Middle frontal gyrus (tissue), 1 donor: ENCODE data around the gene GABRR3.

Experiments
- DNase-seq: peaks from one replicate; pipeline ENCODE4 v3.0.0-alpha.2; 2015; ENCODE audit warnings: low spot score; ENCODE audit errors: extremely low spot score

GABRR3 gene

GRCh38 chr3:97991293-97991682, 43.8 kb downstream of the GABRR3 start:
- no peak for DNase-seq

- no peak for DNase-seq
These were observed 44.4 kb downstream of the GABRR3 start for GRCh38 chr3:97990624-97991292.

GRCh38 chr3:97988784-97989568, 46.1 kb downstream of the GABRR3 start:
- no peak for DNase-seq

- no peak for DNase-seq
These were observed 47.8 kb downstream of the GABRR3 start for GRCh38 chr3:97987306-97987705.

- DNase-seq, result no peak
These were observed 51.1 kb downstream of the GABRR3 start for GRCh38 chr3:97983933-97984491.

GRCh38 chr3:97981886-97982285, 53.2 kb downstream of the GABRR3 start:
- DNase-seq, result no peak

GRCh38 chr3:97979610-97980009, 55.5 kb downstream of the GABRR3 start:
- DNase-seq, result no peak

- no peak for DNase-seq
These were observed 59.6 kb downstream of the GABRR3 start for GRCh38 chr3:97975466-97975865.

GRCh38 chr3:97974996-97975395, 60.1 kb downstream of the GABRR3 start:
- no peak for DNase-seq

GRCh38 chr3:97972976-97973375, 62.1 kb downstream of the GABRR3 start:
- no peak for DNase-seq

- DNase-seq, result peak; percentile 44
These were observed 63.2 kb downstream of the GABRR3 start, which contains the start of gene RIOX2 for GRCh38 chr3:97971679-97972567. Gene RIOX2, minus strand, starts transcription at chr3:97972431. Its CDS starts 4,838 bp downstream, at chr3:97967593.

GRCh38 chr3:97970956-97971620, 64.0 kb downstream of the GABRR3 start:
- DNase-seq, result no peak

GRCh38 chr3:97970156-97970555, 65.0 kb downstream of the GABRR3 start:
- DNase-seq, result no peak

GRCh38 chr3:97969541-97969940, 65.6 kb downstream of the GABRR3 start:
- no peak for DNase-seq

GRCh38 chr3:97968376-97968775, 66.7 kb downstream of the GABRR3 start:
- DNase-seq, result no peak

- DNase-seq, result no peak
These were observed 67.1 kb downstream of the GABRR3 start for GRCh38 chr3:97967966-97968365.

GRCh38 chr3:97960993-97961766, 73.9 kb downstream of the GABRR3 start:
- no peak for DNase-seq

GRCh38 chr3:97960551-97960950, 74.6 kb downstream of the GABRR3 start:
- DNase-seq, result no peak

- no peak for DNase-seq
These were observed 75.2 kb downstream of the GABRR3 start for GRCh38 chr3:97959872-97960271.

- DNase-seq, result no peak
These were observed 76.3 kb downstream of the GABRR3 start for GRCh38 chr3:97958796-97959195.
